DND-41 (cell line): Measurements from ENCODE around the gene MFSD6.

Source experiments
- ATAC-seq: fragments of 200-7000 bp; cut with Tn5 transposase; 3 replicates; pipeline ENCODE4 v1.9.1; 2021; ENCODE audit warnings: low read depth; ENCODE audit not compliant: insufficient read depth
- DNase-seq: peaks from one replicate; pipeline ENCODE4 v3.0.0-alpha.2; 2020
- H2AFZ ChIP-seq: 2 replicates; pipeline ENCODE4 v1.6.0; 2012; ENCODE audit warnings: low read depth, low read length
- H3K27ac ChIP-seq: 2 replicates; pipeline ENCODE4 v1.5.1; 2012; ENCODE audit warnings: low read length, inconsistent platforms
- H3K27me3 ChIP-seq: fragments of 200-600 bp; sonication (generic); 2 replicates; pipeline ENCODE4 v1.6.0; 2012; ENCODE audit warnings: low read length, mild to moderate bottlenecking, inconsistent platforms; ENCODE audit not compliant: insufficient read depth, poor library complexity
- H3K36me3 ChIP-seq: 2 replicates; pipeline ENCODE4 v1.5.1; 2012; ENCODE audit warnings: low read length, inconsistent platforms; ENCODE audit not compliant: insufficient read depth
- H3K4me1 ChIP-seq: 2 replicates; pipeline ENCODE4 v1.5.1; 2012; ENCODE audit warnings: mild to moderate bottlenecking, low read length; ENCODE audit not compliant: insufficient read depth
- H3K4me2 ChIP-seq: 2 replicates; pipeline ENCODE4 v1.6.0; 2012; ENCODE audit warnings: mild to moderate bottlenecking, moderate library complexity, low read length, inconsistent platforms; ENCODE audit not compliant: insufficient read depth
- H3K4me3 ChIP-seq, 2 experiments: fragments of 200-600 bp in 1 of 2; shearing (Covaris generic) in 1 of 2; 2 replicates each; pipeline ENCODE4 v1.5.1; 2012 to 2016; ENCODE audit warnings: inconsistent platforms in 2 of 2, low read length in 2 of 2, mild to moderate bottlenecking in 2 of 2, low read depth in 1 of 2, moderate library complexity in 1 of 2
- H3K79me2 ChIP-seq: 2 replicates; pipeline ENCODE4 v1.6.0; 2012; ENCODE audit warnings: low read length, inconsistent platforms; ENCODE audit not compliant: insufficient read depth
- H3K9ac ChIP-seq: 2 replicates; pipeline ENCODE4 v1.6.0; 2012; ENCODE audit warnings: low read depth, mild to moderate bottlenecking, inconsistent platforms, low read length, moderate library complexity
- H3K9me3 ChIP-seq: 2 replicates; pipeline ENCODE4 v1.5.1; 2012; ENCODE audit warnings: low read length, moderate library complexity, mild to moderate bottlenecking, inconsistent platforms; ENCODE audit not compliant: insufficient read depth, severe bottlenecking
- H4K20me1 ChIP-seq: 2 replicates; pipeline ENCODE4 v1.6.0; 2012; ENCODE audit warnings: low read length; ENCODE audit not compliant: insufficient read depth
- CTCF ChIP-seq: IDR thresholded peaks from 2 replicates; pipeline ENCODE4 v1.5.1; 2012; ENCODE audit warnings: borderline replicate concordance, low read length, moderate library complexity, mild to moderate bottlenecking; ENCODE audit not compliant: poor library complexity, severe bottlenecking; ENCODE audit errors: extremely low read depth
- EZH2 ChIP-seq: IDR thresholded peaks from 3 replicates; pipeline ENCODE4 v1.6.1; 2012; ENCODE audit warnings: borderline replicate concordance, low read depth, mild to moderate bottlenecking, moderate library complexity, low read length, inconsistent platforms; ENCODE audit not compliant: severe bottlenecking

The MFSD6 gene

GRCh38 chr2:190415794-190416775 lies 7.9 kb downstream of the MFSD6 start:
- no peak for TF ChIP-seq EZH2
- no peak for TF ChIP-seq CTCF
- Histone ChIP-seq H3K27ac (peak overlapping the region; percentile 67), H3K4me1 (peaks cover 23% of the 10 kb centered on the region), H3K4me2 (peak overlapping the region; percentile 54), H3K79me2 (peaks cover 35% of the 10 kb centered on the region), H3K36me3 (peaks cover 6% of the 10 kb centered on the region; the same call in 1 of the 2 replicates), H3K27me3 (no peaks in the 10 kb centered on the region), H3K9ac (peak overlapping the region; percentile 41), H3K4me3 (peak overlapping the region in 1 of 2 experiments; percentile 9; a peak in 2 of 4 replicates), H4K20me1 (no peaks in the 10 kb centered on the region), H3K9me3 (no peaks in the 10 kb centered on the region), H2AFZ (peak overlapping the region; percentile 19; the same call in 1 of the 2 replicates)
- DNase-seq (no peak), ATAC-seq (peak; percentile 84)

GRCh38 chr2:190417045-190417842 lies 9.1 kb downstream of the MFSD6 start:
- no peak overlapping the region for H2AFZ ChIP-seq
- no peak overlapping the region for H3K4me3 ChIP-seq
- H3K36me3 ChIP-seq, result peaks cover 6% of the 10 kb centered on the region; the same call in 1 of the 2 replicates
- no peak overlapping the region for H3K4me2 ChIP-seq
- H3K27ac ChIP-seq, result no peak overlapping the region
- no peak overlapping the region for H3K9ac ChIP-seq
- H3K27me3 ChIP-seq, result no peaks in the 10 kb centered on the region
- TF ChIP-seq EZH2 (no peak), CTCF (no peak)
- H3K9me3 ChIP-seq, result no peaks in the 10 kb centered on the region
- H3K79me2 ChIP-seq, result peaks cover 35% of the 10 kb centered on the region
- H4K20me1 ChIP-seq, result no peaks in the 10 kb centered on the region
- DNase-seq, result no peak
- no peak for ATAC-seq
- H3K4me1 ChIP-seq, result peaks cover 23% of the 10 kb centered on the region

GRCh38 chr2:190418727-190419126 lies 10.6 kb downstream of the MFSD6 start:
- H3K79me2 ChIP-seq, result peaks cover 29% of the 10 kb centered on the region
- H3K4me2 ChIP-seq, result no peak overlapping the region
- no peak overlapping the region for H2AFZ ChIP-seq
- ATAC-seq, result no peak
- peaks cover 6% of the 10 kb centered on the region; the same call in 1 of the 2 replicates for H3K36me3 ChIP-seq
- H3K27ac ChIP-seq, result no peak overlapping the region
- H3K4me1 ChIP-seq, result peaks cover 18% of the 10 kb centered on the region
- H3K27me3 ChIP-seq, result no peaks in the 10 kb centered on the region
- TF ChIP-seq CTCF, result no peak
- TF ChIP-seq EZH2, result no peak
- no peaks in the 10 kb centered on the region for H3K9me3 ChIP-seq
- no peak for DNase-seq
- H3K9ac ChIP-seq, result no peak overlapping the region
- H3K4me3 ChIP-seq, result no peak overlapping the region
- no peaks in the 10 kb centered on the region for H4K20me1 ChIP-seq
